NB4 (cell line): ENCODE results near the gene TMEM214.
"Not testable (repeated sequence)": the region's sequence is repeated elsewhere in the genome, so short reads cannot be mapped to it uniquely, and the experiment has no call there.

Source experiments
- DNase-seq: peaks from one replicate; pipeline ENCODE4 v3.0.0; 2010; ENCODE audit warnings: low read depth
- H3K4me3 ChIP-seq: one replicate; pipeline ENCODE4 v1.5.1; 2011; ENCODE audit warnings: mild to moderate bottlenecking, low read depth, low read length, moderate library complexity
- CTCF ChIP-seq: IDR thresholded peaks from one replicate; pipeline ENCODE4 v1.5.1; 2012; ENCODE audit warnings: low read depth, low read length
- MAX ChIP-seq: IDR thresholded peaks from 2 replicates; pipeline ENCODE4 v1.6.1; 2011; ENCODE audit warnings: low read depth, low read length
- MYC ChIP-seq: IDR thresholded peaks from 2 replicates; pipeline ENCODE4 v1.6.1; 2011; ENCODE audit warnings: low read depth, low read length
- POLR2A ChIP-seq: IDR thresholded peaks from 2 replicates; pipeline ENCODE4 v1.6.1; 2011; ENCODE audit warnings: mild to moderate bottlenecking; ENCODE audit not compliant: insufficient read length; ENCODE audit errors: extremely low read depth

The TMEM214 gene

GRCh38 chr2:27071277-27071989, 38.7 kb downstream of the TMEM214 start, which contains the start of gene OST4:
OST4 (minus strand) TSS chr2:27071654.
- TF ChIP-seq MYC (peak; percentile 58), POLR2A (peak; percentile 75), CTCF (no peak), MAX (peak; percentile 42)
- H3K4me3 ChIP-seq, result peak within 1 kb of the TSS; percentile 88
- peak; percentile 94 for DNase-seq

- DNase-seq, result peak; percentile 54
- peak overlapping the region; percentile 63 for H3K4me3 ChIP-seq
- no peak for TF ChIP-seq MYC
- TF ChIP-seq CTCF, result no peak
- TF ChIP-seq MAX, result no peak
- no peak for TF ChIP-seq POLR2A
These were observed 39.4 kb downstream of the TMEM214 start for GRCh38 chr2:27071990-27072830.

GRCh38 chr2:27072920-27073319, 40.2 kb downstream of the TMEM214 start:
- TF ChIP-seq MAX, result no peak
- TF ChIP-seq MYC, result no peak
- no peak for TF ChIP-seq POLR2A
- no peak for TF ChIP-seq CTCF
- H3K4me3 ChIP-seq, result no peak overlapping the region
- no peak for DNase-seq

GRCh38 chr2:27073782-27074181, 41.0 kb downstream of the TMEM214 start:
- TF ChIP-seq CTCF (no peak), MAX (no peak), POLR2A (no peak), MYC (no peak)
- no peak for DNase-seq
- H3K4me3 ChIP-seq, result no peak overlapping the region

- DNase-seq, result peak; percentile 84
- no peak overlapping the region for H3K4me3 ChIP-seq
- TF ChIP-seq MYC, result no peak
- no peak for TF ChIP-seq POLR2A
- TF ChIP-seq CTCF, result no peak
- no peak for TF ChIP-seq MAX
These were observed 42.2 kb downstream of the TMEM214 start for GRCh38 chr2:27074738-27075565.

GRCh38 chr2:27075566-27075871, 42.8 kb downstream of the TMEM214 start:
- not testable (repeated sequence) for DNase-seq, H3K4me3 ChIP-seq
